Suprapubic skin (tissue), 4 donors: ENCODE data around the gene NUDT1. TPM values are rescaled to one million over a fixed set of nuclear protein-coding genes. Genes with fewer than 3 reads are reported as not detected.

Experiments
- DNase-seq, 2 donors: peaks; one replicate each; pipeline ENCODE4 v3.0.0-alpha.2; 2019; ENCODE audit warnings: low spot score in 2 of 2
- H3K27ac ChIP-seq: fragments of 200-600 bp; sonication (generic); one replicate; pipeline ENCODE4 v1.5.1; 2019
- H3K27me3 ChIP-seq: fragments of 200-600 bp; sonication (generic); one replicate; pipeline ENCODE4 v1.5.1; 2019
- H3K36me3 ChIP-seq: fragments of 200-600 bp; sonication (generic); one replicate; pipeline ENCODE4 v1.5.1; 2019
- H3K4me1 ChIP-seq: fragments of 200-600 bp; sonication (generic); one replicate; pipeline ENCODE4 v1.5.1; 2019
- H3K4me3 ChIP-seq: fragments of 200-600 bp; sonication (generic); one replicate; pipeline ENCODE4 v1.5.1; 2019; ENCODE audit warnings: mild to moderate bottlenecking
- H3K9me3 ChIP-seq: fragments of 200-600 bp; sonication (generic); one replicate; pipeline ENCODE4 v1.5.1; 2019
- CTCF ChIP-seq, 2 donors: fragments of 200-600 bp in 1 of 2; fragments of 450-650 bp in 1 of 2; sonication (generic) in 1 of 2; IDR thresholded peaks; one replicate each; pipeline ENCODE4 v1.5.1; 2016 to 2019; ENCODE audit warnings: antibody characterized with exemption in 2 of 2, mild to moderate bottlenecking in 1 of 2, moderate library complexity in 1 of 2
- EP300 ChIP-seq: sonication (generic); formaldehyde crosslinking; IDR thresholded peaks from one replicate; pipeline ENCODE4 v1.6.1; 2017; ENCODE audit warnings: antibody characterized with exemption
- POLR2A ChIP-seq, 2 donors: fragments of 450-650 bp; IDR thresholded peaks; one replicate each; pipeline ENCODE4 v1.6.1; 2017; ENCODE audit warnings: antibody characterized with exemption in 2 of 2, mild to moderate bottlenecking in 2 of 2, moderate library complexity in 2 of 2
- POLR2AphosphoS5 ChIP-seq, 3 donors: sonication (generic); formaldehyde crosslinking; IDR thresholded peaks; one replicate each; pipeline ENCODE4 v1.6.1; 2017; ENCODE audit warnings: antibody characterized with exemption in 3 of 3
- WGBS: methylation state at CpG from one replicate; pipeline ENCODE4 v1.1.5; 2018; 5-methylcytosine and 5-hydroxymethylcytosine counted together
- total RNA-seq, 4 donors: library from RNA; depleted of rRNA; stranded (reverse); fragments of >200 nt; gene quantifications; one replicate each; pipeline ENCODE4 v1.1.0, GENCODE V29; 2016

The NUDT1 gene
- total RNA-seq, 4 donors from 2014 or later, result 24.1 to 39.4 (median 28.3) TPM

GRCh38 chr7:2258661-2259365, 16.8 kb downstream of the NUDT1 start:
- no peak for DNase-seq
- WGBS, result 96% methylated on average over 8 of the region's 34 CpGs
- no peaks in the 10 kb centered on the region for H3K27me3 ChIP-seq
- no peak overlapping the region for H3K4me3 ChIP-seq
- H3K27ac ChIP-seq, result no peak overlapping the region
- H3K4me1 ChIP-seq, result no peaks in the 10 kb centered on the region
- H3K36me3 ChIP-seq, result peaks cover 72% of the 10 kb centered on the region
- H3K9me3 ChIP-seq, result no peaks in the 10 kb centered on the region
- TF ChIP-seq POLR2AphosphoS5 (IDR thresholded peaks at IDR 0.05) (no peak), CTCF (IDR thresholded peaks at IDR 0.05) (no peak), EP300 (no peak)

GRCh38 chr7:2259480-2259879, 17.5 kb downstream of the NUDT1 start:
- H3K27ac ChIP-seq, result no peak overlapping the region
- no peak overlapping the region for H3K4me3 ChIP-seq
- H3K9me3 ChIP-seq, result no peaks in the 10 kb centered on the region
- DNase-seq, result no peak
- H3K4me1 ChIP-seq, result no peaks in the 10 kb centered on the region
- no peak for TF ChIP-seq EP300
- TF ChIP-seq CTCF (IDR thresholded peaks at IDR 0.05), result no peak
- TF ChIP-seq POLR2A (IDR thresholded peaks at IDR 0.05), result no peak
- no peak for TF ChIP-seq POLR2AphosphoS5 (IDR thresholded peaks at IDR 0.05)
- H3K36me3 ChIP-seq, result peaks cover 72% of the 10 kb centered on the region
- no peaks in the 10 kb centered on the region for H3K27me3 ChIP-seq
- 67% methylated on average over 6 of the region's 9 CpGs for WGBS

DNA sequence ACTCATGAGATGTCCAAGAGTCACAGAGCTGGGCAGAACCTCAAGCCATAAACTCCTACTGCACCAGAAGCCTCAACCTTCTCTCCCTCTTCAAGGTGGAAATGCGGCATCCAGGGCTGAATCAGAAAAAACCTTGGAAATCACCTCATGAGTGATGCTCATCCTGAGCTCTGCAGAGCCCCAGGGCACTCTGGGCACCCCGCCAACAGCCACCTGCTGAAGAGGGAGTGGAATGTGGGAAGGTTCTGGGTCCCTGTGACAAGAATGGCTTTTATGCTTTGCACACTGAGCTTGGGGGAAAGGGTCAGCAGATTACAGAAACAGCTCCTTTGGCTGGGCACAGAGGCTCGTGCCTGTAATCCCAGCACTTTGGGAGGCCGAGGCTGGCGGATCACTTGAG, 18.8 kb downstream of the NUDT1 start:
- no peak for DNase-seq
- 80% methylated on average over 4 of the region's 5 CpGs for WGBS
- H3K36me3 ChIP-seq, result peaks cover 67% of the 10 kb centered on the region
- no peaks in the 10 kb centered on the region for H3K9me3 ChIP-seq
- no peaks in the 10 kb centered on the region for H3K27me3 ChIP-seq
- H3K4me3 ChIP-seq, result no peak overlapping the region
- TF ChIP-seq POLR2AphosphoS5 (IDR thresholded peaks at IDR 0.05), result no peak
- no peak for TF ChIP-seq EP300
- TF ChIP-seq POLR2A (IDR thresholded peaks at IDR 0.05), result no peak
- H3K4me1 ChIP-seq, result no peaks in the 10 kb centered on the region
- H3K27ac ChIP-seq, result no peak overlapping the region

GRCh38 chr7:2261611-2262010, 19.6 kb downstream of the NUDT1 start:
- TF ChIP-seq EP300 (no peak), POLR2A (IDR thresholded peaks at IDR 0.05) (no peak), CTCF (IDR thresholded peaks at IDR 0.05) (no peak), POLR2AphosphoS5 (IDR thresholded peaks at IDR 0.05) (no peak)
- Histone ChIP-seq H3K27ac (no peak overlapping the region), H3K4me3 (no peak overlapping the region), H3K36me3 (peaks cover 59% of the 10 kb centered on the region), H3K4me1 (no peaks in the 10 kb centered on the region), H3K27me3 (no peaks in the 10 kb centered on the region), H3K9me3 (no peaks in the 10 kb centered on the region)
- WGBS, result 88% methylated on average over 14 of the region's 14 CpGs
- no peak for DNase-seq

DNA sequence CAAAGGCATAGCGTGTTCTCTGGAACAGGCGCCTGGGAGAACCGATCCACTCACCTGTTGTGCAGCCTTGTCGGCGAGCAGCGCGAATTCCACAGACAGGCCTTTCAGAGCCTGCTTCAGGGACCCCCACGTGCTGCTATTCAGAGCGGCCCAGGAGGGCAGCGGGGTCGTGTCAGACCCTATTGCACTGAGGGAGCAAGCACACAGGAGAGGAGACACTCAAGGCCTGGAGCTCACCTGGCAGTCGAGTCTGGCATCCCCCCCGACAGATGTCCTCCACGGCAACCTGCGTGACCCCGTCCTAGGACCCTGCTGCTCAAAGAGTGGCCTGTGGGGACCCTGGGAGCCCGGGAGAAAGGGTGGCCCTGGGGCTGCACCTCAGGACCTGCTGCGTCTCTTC, 21.1 kb downstream of the NUDT1 start:
- no peak for TF ChIP-seq POLR2AphosphoS5 (IDR thresholded peaks at IDR 0.05)
- Histone ChIP-seq H3K4me3 (no peak overlapping the region), H3K27me3 (no peaks in the 10 kb centered on the region), H3K36me3 (peaks cover 45% of the 10 kb centered on the region), H3K4me1 (no peaks in the 10 kb centered on the region), H3K27ac (no peak overlapping the region), H3K9me3 (no peaks in the 10 kb centered on the region)
- 90% methylated on average over 11 of the region's 18 CpGs for WGBS
- DNase-seq, result no peak

DNA sequence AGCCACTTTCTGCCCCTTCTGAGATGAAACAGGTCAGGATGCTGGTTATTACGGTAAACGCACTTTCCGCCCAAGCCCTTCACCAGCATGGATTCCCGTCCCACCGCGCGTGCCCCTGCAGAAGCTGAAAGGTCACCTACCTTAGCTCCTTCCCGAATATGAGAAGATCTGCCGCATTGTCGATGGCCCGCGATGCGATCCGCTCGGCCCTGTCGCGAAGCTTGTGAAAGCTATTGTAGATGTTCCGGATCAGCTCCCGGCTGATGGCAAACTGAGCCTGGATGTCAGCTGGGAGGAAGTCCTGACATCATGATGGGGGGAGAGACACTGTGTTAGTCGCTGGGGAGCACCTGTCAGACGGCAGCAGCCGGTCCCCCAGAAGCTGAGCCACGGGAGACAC, 22.1 kb downstream of the NUDT1 start:
- Histone ChIP-seq H3K36me3 (peaks cover 37% of the 10 kb centered on the region), H3K4me1 (no peaks in the 10 kb centered on the region), H3K27ac (no peak overlapping the region), H3K9me3 (no peaks in the 10 kb centered on the region), H3K27me3 (no peaks in the 10 kb centered on the region), H3K4me3 (no peak overlapping the region)
- DNase-seq, result no peak
- WGBS, result 98% methylated on average over 23 of the region's 23 CpGs
- TF ChIP-seq EP300 (no peak), CTCF (IDR thresholded peaks at IDR 0.05) (no peak), POLR2AphosphoS5 (IDR thresholded peaks at IDR 0.05) (no peak), POLR2A (IDR thresholded peaks at IDR 0.05) (no peak)
